MM.1S (cell line): ENCODE data around the gene SIT1.

Experiments
- DNase-seq: peaks from one replicate; pipeline ENCODE4 v3.0.0-alpha.2; 2015
- H2AFZ ChIP-seq: fragments of 300-600 bp; sonication (generic); 2 replicates; pipeline ENCODE4 v1.6.0; 2016; ENCODE audit warnings: antibody characterized with exemption, low read length
- H3F3A ChIP-seq: fragments of 300-600 bp; sonication (generic); 2 replicates; pipeline ENCODE4 v1.6.1; 2016; ENCODE audit warnings: mild to moderate bottlenecking, antibody characterized with exemption, low read length, moderate library complexity, mixed read lengths; ENCODE audit not compliant: insufficient read depth
- H3K27ac ChIP-seq: fragments of 300-600 bp; sonication (generic); 2 replicates; pipeline ENCODE4 v1.5.1; 2016; ENCODE audit warnings: mild to moderate bottlenecking, low read length
- H3K27me3 ChIP-seq: fragments of 300-600 bp; sonication (generic); replicated peaks from 2 replicates; pipeline ENCODE4 v1.6.0; 2016; ENCODE audit warnings: low read length; ENCODE audit not compliant: insufficient read depth
- H3K36me3 ChIP-seq: fragments of 300-600 bp; sonication (generic); replicated peaks from 2 replicates; pipeline ENCODE4 v1.6.1; 2016; ENCODE audit warnings: mild to moderate bottlenecking, low read length, mixed read lengths; ENCODE audit not compliant: insufficient read depth
- H3K4me1 ChIP-seq: fragments of 300-600 bp; sonication (generic); 2 replicates; pipeline ENCODE4 v1.6.1; 2016; ENCODE audit warnings: low read length, mixed read lengths
- H3K4me2 ChIP-seq: fragments of 300-600 bp; sonication (generic); 2 replicates; pipeline ENCODE4 v1.6.0; 2016; ENCODE audit warnings: low read depth, low read length
- H3K4me3 ChIP-seq: fragments of 300-600 bp; sonication (generic); 2 replicates; pipeline ENCODE4 v1.5.1; 2016; ENCODE audit warnings: low read length, mixed read lengths
- H3K79me2 ChIP-seq: fragments of 300-600 bp; sonication (generic); 2 replicates; pipeline ENCODE4 v1.6.1; 2016; ENCODE audit warnings: mixed run types, low read length, mixed read lengths
- H3K9ac ChIP-seq: fragments of 300-600 bp; sonication (generic); 2 replicates; pipeline ENCODE4 v1.6.1; 2016; ENCODE audit warnings: low read length, mixed read lengths
- H3K9me2 ChIP-seq: fragments of 300-600 bp; sonication (generic); replicated peaks from 2 replicates; pipeline ENCODE4 v1.6.1; 2016; ENCODE audit warnings: mild to moderate bottlenecking, low read length, mixed read lengths; ENCODE audit not compliant: insufficient read depth
- H3K9me3 ChIP-seq: fragments of 300-600 bp; sonication (generic); replicated peaks from 2 replicates; pipeline ENCODE4 v1.6.1; 2016; ENCODE audit warnings: mild to moderate bottlenecking, low read length, mixed read lengths; ENCODE audit not compliant: insufficient read depth
- H4K20me1 ChIP-seq: fragments of 300-600 bp; sonication (generic); 2 replicates; pipeline ENCODE4 v1.6.1; 2016; ENCODE audit warnings: mild to moderate bottlenecking, low read length, moderate library complexity, mixed read lengths; ENCODE audit not compliant: insufficient read depth
- CTCF ChIP-seq: fragments of 300-600 bp; sonication (generic); IDR thresholded peaks from 2 replicates; pipeline ENCODE4 v1.5.1; 2016; ENCODE audit warnings: antibody characterized with exemption, low read length, mixed read lengths
- EZH2 ChIP-seq: fragments of 300-600 bp; sonication (generic); optimal IDR thresholded peaks from 2 replicates; pipeline ENCODE3; 2017; ENCODE audit warnings: low read depth, mild to moderate bottlenecking, antibody characterized with exemption, low read length, mixed read lengths
- EZH2phosphoT487 ChIP-seq: fragments of 300-600 bp; sonication (generic); IDR thresholded peaks from 2 replicates; pipeline ENCODE4 v1.6.1; 2018; ENCODE audit warnings: antibody characterized with exemption, low read length

Gene SIT1

GRCh38 chr9:35675732-35676392 lies 25.1 kb upstream of the SIT1 start:
- H3K9ac ChIP-seq, result no peak overlapping the region
- H2AFZ ChIP-seq, result peak overlapping the region; percentile 31; the same call in 1 of the 2 replicates
- H3K4me1 ChIP-seq, result no peaks in the 10 kb centered on the region
- H3K27me3 ChIP-seq, result peaks cover 15% of the 10 kb centered on the region; the same call in 1 of the 2 replicates
- no peaks in the 10 kb centered on the region for H3F3A ChIP-seq
- H3K79me2 ChIP-seq, result no peaks in the 10 kb centered on the region
- DNase-seq, result no peak
- no peak overlapping the region for H3K27ac ChIP-seq
- H3K4me3 ChIP-seq, result peak overlapping the region; percentile 40; the same call in 1 of the 2 replicates
- no peaks in the 10 kb centered on the region for H3K36me3 ChIP-seq
- TF ChIP-seq CTCF (no peak), EZH2 (no peak), EZH2phosphoT487 (no peak)
- H4K20me1 ChIP-seq, result no peaks in the 10 kb centered on the region
- no peaks in the 10 kb centered on the region for H3K9me2 ChIP-seq
- peak overlapping the region; percentile 60 for H3K4me2 ChIP-seq
- H3K9me3 ChIP-seq, result no peaks in the 10 kb centered on the region

- Histone ChIP-seq H3K4me3 (no peak overlapping the region), H3K4me2 (peak overlapping the region; percentile 60; the same call in 1 of the 2 replicates), H4K20me1 (no peaks in the 10 kb centered on the region), H3K27me3 (peaks cover 15% of the 10 kb centered on the region; the same call in 1 of the 2 replicates), H3K9me2 (no peaks in the 10 kb centered on the region), H3K9me3 (no peaks in the 10 kb centered on the region), H3K27ac (no peak overlapping the region), H3K79me2 (no peaks in the 10 kb centered on the region), H2AFZ (no peak overlapping the region), H3K4me1 (no peaks in the 10 kb centered on the region), H3F3A (no peaks in the 10 kb centered on the region), H3K36me3 (no peaks in the 10 kb centered on the region), H3K9ac (no peak overlapping the region)
- no peak for DNase-seq
- TF ChIP-seq CTCF, result no peak
Observed at GRCh38 chr9:35675204-35675603, 24.5 kb upstream of the SIT1 start.

GRCh38 chr9:35674025-35674361 lies 23.3 kb upstream of the SIT1 start:
- no peaks in the 10 kb centered on the region for H3K4me1 ChIP-seq
- H3K36me3 ChIP-seq, result no peaks in the 10 kb centered on the region
- H3K9ac ChIP-seq, result no peak overlapping the region
- H3F3A ChIP-seq, result no peaks in the 10 kb centered on the region
- no peaks in the 10 kb centered on the region for H4K20me1 ChIP-seq
- H3K9me2 ChIP-seq, result no peaks in the 10 kb centered on the region
- H3K79me2 ChIP-seq, result no peaks in the 10 kb centered on the region
- H3K27ac ChIP-seq, result no peak overlapping the region
- H3K4me3 ChIP-seq, result no peak overlapping the region
- no peak overlapping the region for H3K4me2 ChIP-seq
- TF ChIP-seq EZH2 (no peak), EZH2phosphoT487 (no peak), CTCF (no peak)
- peaks cover 15% of the 10 kb centered on the region; the same call in 1 of the 2 replicates for H3K27me3 ChIP-seq
- no peak for DNase-seq
- H3K9me3 ChIP-seq, result no peaks in the 10 kb centered on the region
- no peak overlapping the region for H2AFZ ChIP-seq
